HG03342 (cell line): ENCODE results near the gene PNKD.
A peak's percentile ranks its signal among the peaks of the same experiment; 100 is the strongest.

ENCODE experiments used
- ATAC-seq: cut with Tn5 transposase; IDR thresholded peaks from one replicate; pipeline ENCODE4 v1.9.1; 2021; ENCODE audit warnings: mild to moderate bottlenecking, moderate library complexity; ENCODE audit not compliant: unreplicated experiment

PNKD gene, protein sequence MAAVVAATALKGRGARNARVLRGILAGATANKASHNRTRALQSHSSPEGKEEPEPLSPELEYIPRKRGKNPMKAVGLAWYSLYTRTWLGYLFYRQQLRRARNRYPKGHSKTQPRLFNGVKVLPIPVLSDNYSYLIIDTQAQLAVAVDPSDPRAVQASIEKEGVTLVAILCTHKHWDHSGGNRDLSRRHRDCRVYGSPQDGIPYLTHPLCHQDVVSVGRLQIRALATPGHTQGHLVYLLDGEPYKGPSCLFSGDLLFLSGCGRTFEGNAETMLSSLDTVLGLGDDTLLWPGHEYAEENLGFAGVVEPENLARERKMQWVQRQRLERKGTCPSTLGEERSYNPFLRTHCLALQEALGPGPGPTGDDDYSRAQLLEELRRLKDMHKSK

DNA sequence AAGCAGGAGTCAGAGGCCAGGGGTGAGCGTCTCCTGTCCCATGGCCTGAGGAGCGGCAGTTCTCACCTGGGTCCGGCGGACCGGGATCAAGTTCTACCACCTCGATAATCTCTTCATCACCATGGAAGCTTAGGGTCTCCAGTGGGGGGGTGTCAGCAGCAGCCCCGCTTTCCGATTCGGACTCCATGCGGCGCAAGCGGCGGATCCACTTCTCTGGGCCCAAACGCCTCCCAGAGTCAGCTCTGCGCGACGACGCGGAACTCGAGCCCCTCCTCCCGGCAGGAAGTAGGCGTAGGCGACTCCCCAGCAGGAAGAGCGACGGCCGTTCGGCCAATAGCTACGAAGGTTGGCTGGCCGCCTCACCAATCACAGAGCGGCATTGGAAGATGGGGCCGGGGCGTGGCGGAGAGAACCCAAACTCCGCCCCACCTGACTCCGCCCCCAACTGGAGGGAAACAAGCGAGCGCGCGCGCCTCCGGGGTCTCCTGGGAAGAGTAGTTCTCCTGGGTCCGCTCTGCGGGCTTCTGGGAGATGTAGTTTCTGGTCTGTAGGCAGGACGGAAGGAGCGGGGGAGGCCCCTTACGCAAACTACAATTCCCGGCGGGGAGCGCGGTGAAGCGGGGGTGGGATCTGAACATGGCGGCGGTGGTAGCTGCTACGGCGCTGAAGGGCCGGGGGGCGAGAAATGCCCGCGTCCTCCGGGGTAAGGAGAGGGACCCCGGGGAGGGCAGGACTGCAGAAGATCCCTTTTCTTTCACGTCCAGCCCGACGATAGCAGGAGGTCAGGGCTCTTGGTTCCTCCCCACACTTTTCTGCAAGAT, at the start of gene PNKD, which contains the start of gene AAMP:
TSS of gene PNKD (plus strand) at position 620 of the 821 bp plus-strand sequence. CDS start at position 637, 17 bp downstream.
TSS of gene AAMP (minus strand) at position 238 of the 821 bp plus-strand sequence. CDS start at position 187, 51 bp downstream.
- peak; percentile 87 for ATAC-seq

DNA sequence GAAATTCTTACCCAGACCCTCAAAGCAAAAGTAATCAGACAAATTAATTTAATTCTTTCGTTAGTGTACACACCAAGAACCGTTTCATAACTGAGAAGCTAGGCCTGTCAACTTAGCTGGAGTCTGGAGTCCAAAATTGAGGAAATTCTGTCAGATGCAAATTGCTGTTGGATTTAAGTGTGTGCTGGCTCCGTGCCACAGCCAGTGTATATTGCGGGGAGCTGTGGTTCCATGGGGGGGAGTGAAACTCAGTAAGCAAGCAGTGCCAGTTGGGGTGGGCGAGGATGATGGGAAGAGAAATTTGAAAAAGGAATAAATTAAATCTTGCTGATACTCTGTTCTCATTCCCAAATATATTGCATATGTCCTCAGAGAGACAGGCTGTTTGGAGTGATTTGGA, 49.3 kb upstream of the PNKD start:
- no peak for ATAC-seq

DNA sequence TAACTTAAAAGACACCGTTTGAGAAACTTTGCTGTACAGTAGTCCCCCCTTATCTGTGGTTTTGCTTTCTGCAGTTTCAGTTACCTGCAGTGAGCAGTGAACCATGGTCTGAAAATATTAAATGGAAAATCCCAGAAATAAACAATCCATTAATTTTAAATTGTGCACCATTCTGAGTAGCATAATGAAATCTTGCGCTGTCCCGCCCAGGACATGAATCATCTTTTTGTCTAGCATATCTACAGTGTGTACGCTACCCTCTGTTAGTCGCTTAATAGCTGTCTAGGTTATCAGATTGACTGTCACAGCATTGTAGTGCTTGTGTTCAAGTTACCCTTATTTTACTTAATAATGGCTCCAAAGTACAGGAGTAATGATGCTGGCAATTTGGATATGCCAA, 47.3 kb upstream of the PNKD start:
- ATAC-seq, result no peak

DNA sequence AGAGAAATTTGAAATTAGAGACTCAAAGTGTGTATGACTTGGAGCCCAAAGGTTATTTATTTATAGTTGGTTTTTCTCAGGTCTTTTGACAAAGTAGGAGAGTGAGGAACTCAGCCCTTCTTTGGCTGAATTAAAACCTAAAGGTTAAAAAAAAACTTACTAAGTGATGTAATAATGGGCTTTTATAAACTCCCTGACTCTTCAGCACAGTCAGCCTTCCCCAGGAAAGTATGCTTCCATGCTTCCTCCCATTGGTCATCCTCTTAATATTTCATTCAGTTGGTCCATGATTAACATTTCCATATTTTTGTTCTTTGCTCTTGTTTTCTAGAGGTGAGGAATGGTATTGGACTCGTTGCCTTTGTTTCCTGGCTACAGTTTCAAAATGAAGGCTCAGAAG, 46.1 kb upstream of the PNKD start:
- no peak for ATAC-seq

DNA sequence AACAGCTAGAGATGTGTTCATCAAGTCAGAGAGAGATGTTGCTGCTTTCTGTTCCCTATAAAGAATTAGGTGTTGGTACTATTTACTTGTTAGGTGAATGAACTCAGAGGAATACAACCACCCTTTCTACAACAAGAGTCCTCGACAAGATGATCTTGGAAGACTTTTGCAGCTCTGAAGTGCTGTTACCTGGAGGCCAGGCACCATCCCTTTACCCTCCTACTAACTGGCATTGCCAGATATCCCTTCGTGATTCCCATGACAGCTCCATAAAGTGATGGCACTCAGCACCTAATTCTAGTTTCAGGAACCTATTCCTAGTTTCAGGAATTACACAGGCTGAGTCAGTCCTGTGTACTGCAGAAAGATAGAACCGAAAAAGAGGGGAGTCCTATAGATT, 43.4 kb upstream of the PNKD start:
- ATAC-seq, result no peak

DNA sequence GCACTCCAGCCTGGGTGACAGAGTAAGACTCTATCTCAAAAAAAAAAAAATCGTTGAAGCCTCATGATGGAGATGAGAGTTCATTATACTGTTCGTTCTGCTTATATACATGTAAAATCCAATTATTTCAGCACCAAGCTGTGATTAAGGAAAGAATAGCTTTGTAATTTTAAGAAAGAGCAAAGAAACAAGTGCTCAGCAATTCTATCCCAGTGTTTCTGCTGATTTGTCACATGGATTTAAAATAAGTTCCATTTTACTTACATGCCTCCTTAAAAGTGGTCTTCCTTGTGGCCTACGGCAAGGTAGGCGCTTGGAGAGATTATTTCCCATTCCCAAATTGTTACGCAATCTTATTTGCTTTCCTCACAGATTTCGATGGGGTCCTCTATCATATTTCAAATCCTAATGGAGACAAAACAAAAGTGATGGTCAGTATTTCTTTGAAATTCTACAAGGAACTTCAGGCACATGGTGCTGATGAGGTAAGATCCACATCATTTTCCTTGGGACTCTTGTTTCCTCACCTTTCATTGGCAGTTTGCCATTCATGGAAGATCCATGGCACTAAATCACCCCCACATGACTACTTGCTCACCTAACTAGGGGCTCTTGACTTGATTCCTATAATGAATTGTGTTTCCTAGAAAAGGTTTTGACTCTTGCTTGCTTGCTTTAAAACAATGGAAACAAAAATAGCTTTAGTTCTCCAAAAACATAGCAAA, 41.8 kb upstream of the PNKD start:
- ATAC-seq, result no peak

DNA sequence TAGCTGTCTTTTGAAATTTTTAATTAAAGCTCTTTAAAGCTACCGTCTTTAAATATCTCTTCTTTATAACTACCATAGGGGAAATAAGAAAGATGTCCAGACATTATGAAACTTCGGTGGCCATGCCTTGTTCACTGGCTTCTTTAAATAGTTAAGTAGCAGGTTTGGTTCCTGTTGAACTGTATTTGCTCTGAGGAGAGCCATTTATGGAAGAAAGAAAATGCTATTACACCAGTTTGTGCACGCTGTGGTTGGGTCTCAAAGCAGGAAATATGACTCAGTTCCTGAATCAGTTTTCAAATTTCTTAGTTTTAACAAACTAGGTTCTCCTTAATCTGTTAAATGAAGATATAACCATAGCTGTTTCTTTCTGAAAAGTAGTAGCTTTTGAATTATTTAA, 41.1 kb upstream of the PNKD start:
- ATAC-seq, result peak; percentile 76

DNA sequence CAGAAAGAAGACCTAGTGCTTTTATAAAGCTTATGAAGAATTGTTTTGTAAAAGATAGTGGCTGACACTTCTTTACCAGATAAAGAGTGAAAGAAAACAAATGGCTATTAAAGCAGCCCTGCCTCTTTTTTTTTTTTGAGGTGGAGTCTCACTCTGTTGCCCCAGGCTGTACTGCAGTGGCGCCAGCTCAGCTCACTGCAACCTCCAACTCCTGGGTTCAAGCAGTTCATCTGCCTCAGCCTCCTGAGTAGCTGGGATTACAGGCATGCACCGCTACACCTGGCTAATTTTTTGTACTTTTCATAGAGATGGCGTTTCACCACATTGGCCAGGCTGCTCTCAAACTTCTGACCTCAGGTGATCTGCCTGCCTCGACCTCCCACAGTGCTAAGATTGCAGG, 40.5 kb upstream of the PNKD start:
- ATAC-seq, result no peak

DNA sequence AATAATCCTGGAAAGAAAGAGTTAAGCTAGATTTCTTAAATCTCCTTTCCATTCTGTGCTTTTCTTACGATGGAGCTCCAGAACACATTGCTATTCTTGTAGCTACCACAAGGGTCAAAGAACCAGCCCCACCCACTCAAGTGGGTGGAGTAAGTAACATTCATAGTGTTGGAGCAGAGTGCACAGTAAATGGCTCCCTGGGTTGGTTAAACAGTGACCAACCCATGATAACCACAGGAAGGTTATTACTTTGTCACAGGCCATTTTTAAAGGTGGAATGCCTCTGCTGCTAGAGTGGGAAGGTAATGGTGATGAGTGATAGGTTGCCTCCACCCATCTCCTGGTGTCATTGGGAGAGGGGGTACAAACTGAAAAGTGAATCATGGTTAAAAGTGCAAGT, 39.4 kb upstream of the PNKD start:
- ATAC-seq, result peak; percentile 69

DNA sequence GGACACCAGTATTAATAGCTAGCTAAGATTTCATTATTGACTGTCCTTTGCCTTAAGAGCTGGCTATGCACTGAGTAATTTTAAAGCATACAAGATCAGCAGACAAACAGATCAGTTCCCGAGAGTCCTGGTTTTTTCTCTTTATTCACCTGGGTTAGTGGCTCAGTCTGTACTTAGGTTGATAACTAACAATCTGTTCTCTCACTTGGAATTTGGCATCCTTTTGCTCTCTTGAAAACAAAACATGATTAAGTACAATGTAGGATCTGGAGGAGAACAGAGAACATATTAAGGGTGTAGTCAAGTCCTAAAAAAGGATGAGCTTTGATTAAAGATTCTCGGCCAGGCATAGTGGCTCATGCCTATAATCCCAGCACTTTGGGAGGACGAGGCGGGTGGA, 36.8 kb upstream of the PNKD start:
- no peak for ATAC-seq

DNA sequence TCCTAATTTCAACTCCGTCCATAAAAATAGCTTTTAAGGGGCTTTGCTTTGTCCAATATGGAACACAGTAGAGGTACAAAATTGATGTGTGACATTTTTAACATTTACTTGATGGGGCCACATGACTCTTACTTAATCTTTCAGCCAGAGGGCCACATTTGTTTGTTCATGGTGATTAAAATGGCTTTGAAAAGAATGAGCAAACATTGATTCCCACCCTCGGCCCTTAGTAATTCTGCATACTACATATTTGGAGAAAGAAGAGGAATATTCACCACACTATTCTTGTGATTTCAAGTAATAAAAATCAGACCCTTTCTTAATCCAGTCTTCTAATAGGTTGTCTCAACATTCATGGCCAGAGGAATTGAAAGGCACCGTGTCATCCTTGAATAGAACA, 35.8 kb upstream of the PNKD start:
- ATAC-seq, result no peak

DNA sequence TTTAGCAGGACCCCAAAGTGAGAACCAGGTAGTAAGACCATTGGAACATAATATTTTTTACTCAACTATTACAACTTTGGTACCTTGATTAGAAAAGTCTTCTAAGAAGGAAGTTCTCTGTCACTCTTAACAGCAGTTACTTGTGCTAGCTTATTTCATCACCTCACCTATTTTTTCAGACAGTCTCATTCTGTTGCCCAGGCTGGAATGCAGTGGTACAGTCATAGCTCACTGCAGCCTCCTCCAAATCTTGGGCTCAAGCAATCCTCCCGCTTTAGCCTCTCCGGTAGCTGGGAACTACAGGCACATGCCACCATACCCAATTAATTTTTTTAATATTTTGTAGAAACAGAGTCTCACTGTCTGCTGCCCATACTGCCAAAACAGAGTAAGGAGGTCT, 35.3 kb upstream of the PNKD start:
- no peak for ATAC-seq

DNA sequence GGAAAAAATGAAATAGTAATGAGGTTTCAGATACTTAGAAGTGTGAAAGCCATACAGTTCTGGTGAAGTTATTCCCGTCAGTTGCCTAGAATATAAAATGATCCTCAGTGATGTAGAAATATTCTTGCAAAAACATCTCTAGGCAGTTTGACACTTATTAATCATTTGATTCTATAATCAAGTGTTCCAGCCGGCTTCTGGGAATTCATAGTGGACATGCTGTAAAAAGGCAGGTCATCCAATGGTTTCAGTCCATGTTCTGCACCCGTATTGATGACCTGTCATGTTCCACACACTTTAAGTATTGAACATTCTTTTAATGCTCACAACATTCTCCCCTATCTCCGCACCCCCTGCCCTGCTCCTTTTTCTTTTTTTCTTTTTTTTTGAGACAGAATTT, 33.5 kb upstream of the PNKD start:
- ATAC-seq, result no peak

DNA sequence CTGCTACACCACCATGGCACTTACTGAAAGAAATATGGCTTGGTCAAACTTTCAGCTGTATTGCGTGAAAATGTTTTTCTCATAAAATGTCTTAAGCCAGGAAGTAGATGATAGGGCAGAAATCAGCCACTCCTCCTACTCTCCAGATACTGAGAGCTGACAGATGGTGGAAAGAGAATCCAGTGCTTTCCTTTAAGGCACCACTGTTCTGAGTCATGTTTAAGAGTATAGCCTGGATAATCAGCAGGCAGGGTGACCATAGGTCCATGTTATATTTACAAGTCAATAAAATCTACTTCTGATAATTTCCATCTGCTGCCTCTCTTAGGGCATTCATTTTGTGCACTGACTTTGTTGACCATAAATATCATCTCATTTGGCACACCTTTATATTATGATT, 31.4 kb upstream of the PNKD start:
- ATAC-seq, result no peak

DNA sequence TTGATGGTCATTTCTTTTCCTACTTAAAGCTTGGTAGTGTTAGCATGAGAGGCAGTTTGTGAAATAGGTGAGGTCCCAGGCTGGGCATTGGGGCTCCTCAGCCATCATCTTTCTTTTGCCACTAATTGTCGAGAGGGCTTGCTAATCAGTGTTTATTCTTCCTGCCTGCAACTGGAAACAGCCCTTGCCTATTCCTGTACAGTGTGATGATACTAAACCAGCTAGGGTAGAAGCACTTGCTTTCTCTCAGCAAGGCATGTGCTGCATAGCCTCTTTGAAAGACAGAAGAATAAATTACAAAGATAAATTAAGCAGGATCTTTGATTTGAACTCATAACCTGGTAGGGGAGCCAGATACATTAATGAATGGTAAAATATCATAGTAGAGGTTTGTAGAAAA, 26.1 kb upstream of the PNKD start:
- ATAC-seq, result no peak

DNA sequence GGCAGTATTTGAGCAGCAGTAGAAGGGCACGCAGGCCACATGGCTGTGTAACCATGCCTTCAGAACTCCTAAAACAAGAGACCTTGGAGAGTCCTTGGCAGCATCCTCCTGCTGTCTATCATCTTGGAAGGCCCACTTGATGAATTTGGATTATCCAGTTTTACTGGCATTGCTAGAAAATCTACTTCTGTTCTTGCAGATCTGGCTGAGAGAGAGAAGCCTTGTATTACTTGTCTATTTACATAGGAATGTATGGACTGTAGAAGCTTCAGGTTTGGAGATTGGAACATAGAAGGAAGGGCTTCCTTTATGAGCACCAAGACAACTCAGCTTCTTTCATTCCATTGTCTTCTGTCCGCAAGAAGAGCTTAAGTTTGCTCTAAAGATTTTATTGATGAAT, 25.7 kb upstream of the PNKD start:
- no peak for ATAC-seq

DNA sequence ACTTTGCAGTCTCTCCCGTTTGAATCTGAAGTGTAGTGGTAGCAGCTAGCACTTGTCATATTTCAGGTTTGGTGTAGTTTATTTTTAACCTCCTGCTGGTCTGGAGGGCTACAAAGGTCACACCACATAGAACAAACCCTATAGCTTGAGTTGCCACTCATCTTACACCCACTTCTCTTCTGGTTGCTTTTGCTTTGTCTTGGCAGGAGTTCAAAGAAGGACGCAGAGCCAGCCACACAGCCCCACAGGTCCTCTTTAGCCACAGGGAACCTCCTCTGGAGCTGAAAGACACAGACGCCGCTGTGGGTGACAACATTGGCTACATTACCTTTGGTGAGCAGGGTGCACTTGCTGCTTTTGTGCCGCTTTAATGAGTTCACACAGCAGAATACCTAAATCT, 25.1 kb upstream of the PNKD start:
- ATAC-seq, result no peak

DNA sequence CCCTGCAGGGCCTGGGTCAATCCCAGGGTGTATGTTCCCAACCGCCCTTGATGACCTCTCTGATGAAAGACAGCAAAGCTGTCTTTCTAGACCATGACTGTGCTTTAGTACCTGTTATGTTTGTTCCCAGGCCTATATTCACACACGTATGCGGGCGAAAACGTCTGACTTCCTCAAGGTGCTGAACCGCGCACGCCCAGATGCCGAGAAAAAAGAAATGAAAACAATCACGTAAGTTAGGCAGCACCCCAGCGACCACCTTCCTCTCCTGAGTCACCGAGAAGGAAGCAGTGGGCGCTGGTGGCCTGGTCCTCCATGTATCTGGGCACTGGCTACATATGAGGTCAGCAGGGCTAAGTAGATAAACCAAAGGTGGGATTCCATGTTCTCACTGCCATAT, 20.6 kb upstream of the PNKD start:
- no peak for ATAC-seq

DNA sequence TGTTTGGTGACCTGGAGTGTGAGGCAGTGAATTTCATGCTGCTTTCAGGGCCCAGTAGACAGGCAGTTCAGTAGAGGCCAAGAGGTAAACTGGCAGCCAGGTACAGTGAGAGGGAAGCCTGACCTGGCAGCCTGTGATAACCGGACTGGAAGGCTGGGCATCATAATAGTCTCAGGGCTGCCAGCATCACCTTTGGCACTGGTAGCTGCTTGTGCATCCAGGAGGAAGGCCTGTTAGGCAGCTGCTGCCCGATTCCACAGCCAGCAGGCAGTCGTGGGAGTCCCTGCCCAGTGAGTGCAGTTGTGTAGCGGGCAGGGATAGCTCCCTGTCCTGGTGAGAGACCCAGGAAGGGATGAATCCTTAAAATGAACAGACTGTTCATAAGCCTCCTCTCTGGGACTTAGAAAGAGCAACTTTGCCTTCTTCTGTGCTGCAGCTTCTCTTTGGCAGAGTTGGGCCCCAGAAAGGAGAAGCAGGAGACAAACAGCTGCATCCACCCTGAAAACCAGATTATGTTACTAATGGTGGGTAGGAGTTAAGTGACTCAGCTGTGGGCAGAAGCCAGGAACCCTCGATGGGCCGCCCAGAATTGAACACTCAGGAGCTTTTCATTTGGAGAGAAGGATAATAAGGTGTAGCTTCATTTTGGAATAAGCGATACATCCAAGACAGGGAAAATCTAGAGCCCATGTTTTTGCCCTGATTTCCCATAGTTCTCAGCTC, 17.6 kb upstream of the PNKD start:
- no peak for ATAC-seq

DNA sequence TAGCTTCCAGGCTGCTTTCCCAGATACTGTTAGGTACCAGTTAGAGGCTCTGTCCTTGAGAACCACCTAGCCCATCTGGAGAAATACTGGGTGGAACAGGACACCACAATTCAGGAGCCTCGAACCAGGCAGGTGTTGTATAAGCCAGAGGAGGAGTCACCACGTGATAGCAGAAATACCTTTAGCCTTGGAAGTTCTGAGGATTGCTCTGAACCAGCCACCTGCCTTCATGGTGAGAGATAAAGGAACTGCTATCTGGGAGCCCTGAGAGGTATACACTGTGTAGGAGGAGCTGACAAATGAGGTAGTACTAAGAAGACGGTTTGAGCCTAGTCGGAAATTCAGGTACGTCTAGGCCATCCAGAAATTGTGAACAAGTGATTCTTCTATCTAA, 17.1 kb upstream of the PNKD start:
- no peak for ATAC-seq

DNA sequence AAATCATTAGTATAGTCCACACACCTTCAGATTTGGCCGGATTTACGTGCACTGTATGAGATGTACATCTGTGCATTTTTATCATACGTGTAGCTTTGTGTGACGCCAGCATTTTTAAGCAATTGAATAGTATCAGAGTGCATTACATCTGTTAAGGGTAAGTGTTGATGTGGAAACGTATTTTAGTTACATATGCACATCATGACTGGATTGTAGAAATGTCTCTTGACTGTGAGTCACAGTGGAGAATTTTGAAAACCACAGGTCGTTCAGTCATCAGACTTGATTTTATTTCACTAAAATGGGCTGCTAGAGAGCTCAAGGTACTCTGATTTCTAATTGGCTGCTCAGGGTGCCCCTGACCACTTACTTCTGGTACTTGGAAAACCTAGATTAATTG, 14.9 kb upstream of the PNKD start:
- no peak for ATAC-seq
